NCI-H82 treated with DMSO at 0.1 percent for 48 hours (cell line): Measurements from ENCODE around the gene TSHZ2.
A peak's percentile ranks its signal among the peaks of the same experiment; 100 is the strongest.

ENCODE experiments used
- DNase-seq: peaks from one replicate; lab custom pipeline; 2025; ENCODE audit not compliant: unreplicated experiment; lab: John Stamatoyannopoulos, UW

Gene TSHZ2

GRCh38 chr20:53027089-53027488 lies 54.9 kb downstream of the TSHZ2 start:
- no peak for DNase-seq

GRCh38 chr20:53028337-53029007 lies 56.3 kb downstream of the TSHZ2 start:
- DNase-seq: no peak

GRCh38 chr20:53030061-53030460 lies 57.9 kb downstream of the TSHZ2 start:
- no peak for DNase-seq

- no peak for DNase-seq
These were observed 59.9 kb downstream of the TSHZ2 start for GRCh38 chr20:53032046-53032445.

- DNase-seq: no peak
These were observed 60.3 kb downstream of the TSHZ2 start for GRCh38 chr20:53032478-53032932.

GRCh38 chr20:53033176-53033575 lies 61.0 kb downstream of the TSHZ2 start:
- no peak for DNase-seq

- DNase-seq: peak; percentile 32
These were observed 62.7 kb downstream of the TSHZ2 start for GRCh38 chr20:53034899-53035298.

GRCh38 chr20:53036992-53037391 lies 64.8 kb downstream of the TSHZ2 start:
- no peak for DNase-seq

GRCh38 chr20:53037621-53038020 lies 65.5 kb downstream of the TSHZ2 start:
- DNase-seq: no peak

GRCh38 chr20:53038299-53038698 lies 66.1 kb downstream of the TSHZ2 start:
- DNase-seq: no peak

GRCh38 chr20:53040693-53041589 lies 68.8 kb downstream of the TSHZ2 start:
- DNase-seq: peak; percentile 19

GRCh38 chr20:53042521-53042920 lies 70.4 kb downstream of the TSHZ2 start:
- DNase-seq: no peak

GRCh38 chr20:53044296-53044695 lies 72.1 kb downstream of the TSHZ2 start:
- no peak for DNase-seq

GRCh38 chr20:53045941-53046340 lies 73.8 kb downstream of the TSHZ2 start:
- no peak for DNase-seq

GRCh38 chr20:53047203-53047602 lies 75.0 kb downstream of the TSHZ2 start:
- DNase-seq: no peak

GRCh38 chr20:53048387-53048786 lies 76.2 kb downstream of the TSHZ2 start:
- no peak for DNase-seq

GRCh38 chr20:53050338-53050737 lies 78.2 kb downstream of the TSHZ2 start:
- DNase-seq: no peak

- DNase-seq: no peak
These were observed 80.2 kb downstream of the TSHZ2 start for GRCh38 chr20:53052380-53052779.

- no peak for DNase-seq
These were observed 81.4 kb downstream of the TSHZ2 start for GRCh38 chr20:53053595-53053994.

GRCh38 chr20:53055367-53056067 lies 83.4 kb downstream of the TSHZ2 start:
- DNase-seq: no peak

GRCh38 chr20:53057579-53057978 lies 85.4 kb downstream of the TSHZ2 start:
- no peak for DNase-seq

GRCh38 chr20:53059848-53060247 lies 87.7 kb downstream of the TSHZ2 start:
- no peak for DNase-seq
